Common myeloid progenitor, CD34-positive (primary cell): ENCODE measurements around the gene SGMS1.
A peak's percentile ranks its signal among the peaks of the same experiment; 100 is the strongest.
"Not testable (repeated sequence)": the region's sequence is repeated elsewhere in the genome, so short reads cannot be mapped to it uniquely, and the experiment has no call there.

Experiments
- CTCF ChIA-PET: fragments of 350-600 bp; sonication (Branson Sonifier 250); formaldehyde crosslinking; loops from one replicate; lab custom pipeline; 2021; ENCODE audit warnings: antibody characterized with exemption; lab: Charles Lee
- POLR2A ChIA-PET: fragments of 350-600 bp; sonication (Branson Sonifier 250); formaldehyde crosslinking; loops from one replicate; lab custom pipeline; 2021; ENCODE audit warnings: antibody characterized with exemption; lab: Charles Lee
- DNase-seq, 3 donors: peaks; one replicate each; pipeline versions ENCODE4 v3.0.0 to v3.0.0-alpha.2; 2013
- H3K27ac ChIP-seq, 2 experiments: 1 replicate in 1 of 2; 2 replicates in 1 of 2; pipeline ENCODE4 v1.7.0; 2013; ENCODE audit warnings: inconsistent platforms in 2 of 2, low read length in 2 of 2, mild to moderate bottlenecking in 2 of 2, low read depth in 1 of 2, moderate library complexity in 1 of 2; ENCODE audit not compliant: severe bottlenecking in 2 of 2, insufficient read depth in 1 of 2, poor library complexity in 1 of 2
- H3K27me3 ChIP-seq, 5 experiments: replicated peaks in 2 of 5; 1 replicate in 3 of 5; 2 replicates in 2 of 5; pipeline versions ENCODE4 v1.6.1 to v1.7.0; 2013; ENCODE audit warnings: low read length in 4 of 5, mild to moderate bottlenecking in 2 of 5, moderate library complexity in 2 of 5, inconsistent platforms in 1 of 5; ENCODE audit not compliant: insufficient read depth in 5 of 5, control insufficient read depth in 4 of 5
- H3K36me3 ChIP-seq, 4 experiments: 1 replicate in 2 of 4; 2 replicates in 2 of 4; pipeline versions ENCODE4 v1.6.1 to v1.7.0; 2013; ENCODE audit warnings: low read length in 3 of 4, control low read depth in 1 of 4, mild to moderate bottlenecking in 1 of 4; ENCODE audit not compliant: control insufficient read depth in 4 of 4, insufficient read depth in 4 of 4
- H3K4me1 ChIP-seq, 4 experiments: 1 replicate in 3 of 4; 2 replicates in 1 of 4; pipeline versions ENCODE4 v1.6.1 to v1.7.1; 2013; ENCODE audit warnings: low read length in 3 of 4, mild to moderate bottlenecking in 3 of 4, control low read depth in 1 of 4, inconsistent platforms in 1 of 4, moderate library complexity in 1 of 4; ENCODE audit not compliant: control insufficient read depth in 4 of 4, insufficient read depth in 4 of 4; ENCODE audit errors: control extremely low read depth in 1 of 4
- H3K4me3 ChIP-seq, 7 experiments: 1 replicate in 4 of 7; 2 replicates in 3 of 7; pipeline versions ENCODE4 v1.5.1 to v1.7.0; 2013; ENCODE audit warnings: mild to moderate bottlenecking in 7 of 7, low read length in 6 of 7, moderate library complexity in 6 of 7, inconsistent platforms in 2 of 7, low read depth in 2 of 7, control low read depth in 1 of 7; ENCODE audit not compliant: insufficient read depth in 4 of 7, control insufficient read depth in 1 of 7; ENCODE audit errors: extremely low read depth in 1 of 7
- H3K9me3 ChIP-seq, 5 experiments: 1 replicate in 4 of 5; 2 replicates in 1 of 5; pipeline versions ENCODE4 v1.6.1 to v1.7.1; 2013; ENCODE audit warnings: low read length in 4 of 5, mild to moderate bottlenecking in 2 of 5, inconsistent platforms in 1 of 5, low read depth in 1 of 5, moderate library complexity in 1 of 5; ENCODE audit not compliant: control insufficient read depth in 4 of 5, insufficient read depth in 2 of 5; ENCODE audit errors: control extremely low read depth in 1 of 5
- WGBS: methylation state at CpG from one replicate; pipeline ENCODE4 v1.1.5; 2013; ENCODE audit not compliant: insufficient coverage; 5-methylcytosine and 5-hydroxymethylcytosine counted together

Gene SGMS1

DNA sequence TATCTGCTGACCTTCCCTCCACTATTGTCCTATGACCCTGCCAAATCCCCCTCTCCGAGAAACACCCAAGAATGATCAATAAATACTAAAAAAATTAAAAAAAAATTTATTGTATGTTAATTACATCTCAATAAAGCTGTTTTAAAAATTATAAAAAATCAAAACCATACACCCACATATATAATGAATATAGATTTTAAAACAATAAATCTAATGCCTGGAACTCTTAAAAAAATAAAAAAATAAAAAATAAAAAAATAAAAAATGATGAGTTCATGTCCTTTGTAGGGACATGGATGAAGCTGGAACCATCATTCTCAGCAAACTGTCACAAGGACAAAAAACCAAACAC, 267.3 kb downstream of the SGMS1 start:
- H3K4me3 ChIP-seq, H3K4me1 ChIP-seq, H3K36me3 ChIP-seq, H3K27ac ChIP-seq, H3K9me3 ChIP-seq, DNase-seq, CTCF ChIA-PET, H3K27me3 ChIP-seq: not testable (repeated sequence)
- WGBS: no CpG with 5 or more reads among the region's 1 CpG
- POLR2A ChIA-PET: interaction anchor here (0.6 kb wide), 1 partner anchor 266 kb away, joined by 3 read pairs; no protein-coding TSS in a partner anchor

DNA sequence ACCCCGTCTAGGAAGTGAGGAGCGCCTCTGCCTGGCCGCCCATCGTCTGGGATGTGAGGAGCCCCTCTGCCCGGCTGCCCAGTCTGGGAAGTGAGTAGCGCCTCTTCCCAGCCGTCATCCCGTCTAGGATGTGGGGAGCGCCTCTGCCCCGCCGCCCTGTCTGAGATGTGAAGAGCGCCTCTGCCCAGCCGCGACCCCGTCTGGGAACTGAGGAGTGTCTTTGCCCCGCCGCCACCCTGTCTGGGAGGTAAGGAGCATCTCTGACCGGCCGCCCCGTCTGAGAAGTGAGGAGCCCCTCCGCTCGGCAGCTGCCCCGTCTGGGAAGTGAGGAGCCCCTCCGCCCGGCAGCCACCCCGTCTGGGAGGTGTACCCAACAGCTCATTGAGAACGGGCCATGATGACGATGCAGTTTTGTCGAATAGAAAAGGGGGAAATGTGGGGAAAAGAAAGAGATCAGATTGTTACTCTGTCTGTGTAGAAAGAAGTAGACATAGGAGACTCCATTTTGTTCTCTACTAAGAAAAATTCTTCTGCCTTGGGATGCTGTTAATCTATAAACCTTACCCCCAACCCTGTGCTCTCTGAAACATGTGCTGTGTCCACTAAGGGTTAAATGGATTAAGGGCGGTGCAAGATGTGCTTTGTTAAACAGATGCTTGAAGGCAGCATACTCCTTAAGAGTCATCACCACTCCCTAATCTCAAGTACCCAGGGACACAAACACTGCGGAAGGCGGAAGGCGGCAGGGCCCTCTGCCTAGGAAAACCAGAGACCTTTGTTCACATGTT, 267.9 kb downstream of the SGMS1 start:
- H3K27ac ChIP-seq, CTCF ChIA-PET, DNase-seq, H3K4me1 ChIP-seq, H3K4me3 ChIP-seq, H3K27me3 ChIP-seq, H3K36me3 ChIP-seq, H3K9me3 ChIP-seq: not testable (repeated sequence)
- 95% methylated on average over 22 of the region's 33 CpGs for WGBS
- POLR2A ChIA-PET: interaction anchor here (0.6 kb wide), 1 partner anchor 266 kb away, joined by 3 read pairs; no protein-coding TSS in a partner anchor

DNA sequence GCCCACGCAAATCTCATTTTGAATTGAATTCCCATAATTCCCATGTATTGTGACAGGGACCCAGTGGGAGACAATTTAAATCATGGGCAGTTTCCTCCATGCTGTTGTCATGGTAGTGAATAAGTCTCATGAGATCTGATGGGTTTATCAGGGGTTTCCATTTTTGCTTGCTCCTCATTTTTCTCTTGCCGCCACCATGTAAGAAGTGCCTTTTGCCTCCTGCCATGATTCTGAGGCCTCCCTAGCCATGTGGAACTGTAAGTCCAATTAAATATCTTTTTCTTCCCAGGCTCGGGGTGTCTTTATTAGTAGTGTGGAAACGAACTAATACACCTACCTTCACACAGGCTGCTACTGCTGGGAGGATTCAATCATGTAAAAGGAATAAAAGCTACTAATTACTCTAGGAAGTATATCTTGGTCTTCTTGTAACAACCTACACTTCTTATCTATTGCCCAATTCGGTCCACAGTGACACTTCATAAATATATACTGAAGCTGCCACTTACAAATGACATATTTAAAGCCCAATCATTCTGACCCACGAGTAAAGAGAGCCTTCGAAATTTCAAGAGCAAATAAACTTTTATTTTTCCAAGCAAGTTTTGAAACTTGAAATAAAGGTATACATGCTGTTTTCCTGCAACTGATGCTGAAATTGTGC, 272.1 kb downstream of the SGMS1 start:
- WGBS: 100% methylated on average over 1 of the region's 7 CpGs
- Histone ChIP-seq H3K27me3 (no peaks in the 10 kb centered on the region), H3K36me3 (peaks cover 0 to 2% (median 0%) of the 10 kb centered on the region in 4 experiments), H3K4me1 (peaks cover 0 to 12% (median under 1%) of the 10 kb centered on the region in 4 experiments), H3K4me3 (no peak overlapping the region), H3K27ac (no peak overlapping the region), H3K9me3 (peaks cover 0 to 22% (median 12%) of the 10 kb centered on the region in 5 experiments)
- ChIA-PET CTCF (interaction anchor here (1.0 kb wide), 1 partner anchor 69 kb away, joined by 3 read pairs; no protein-coding TSS in a partner anchor), POLR2A (no interaction called here)
- no peak for DNase-seq

DNA sequence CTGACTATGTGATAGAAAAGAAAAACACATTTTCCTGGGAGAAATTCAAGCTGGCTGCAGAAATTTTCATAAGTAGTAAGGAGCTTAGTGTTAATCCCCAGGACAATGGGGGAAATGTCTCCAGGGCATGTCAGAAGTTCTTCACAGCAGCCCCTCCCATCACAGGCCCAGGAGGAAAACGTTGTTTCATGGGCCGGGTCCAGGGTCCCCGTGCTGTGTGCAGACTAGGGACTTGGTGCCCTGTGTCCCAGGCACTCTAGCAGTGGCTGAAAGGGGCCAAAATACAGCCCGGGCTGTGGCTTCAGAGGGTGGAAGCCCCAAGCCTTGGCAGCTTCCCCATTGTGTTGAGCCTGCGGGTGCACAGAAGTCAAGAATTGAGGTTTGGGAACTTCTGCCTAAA, 273.4 kb downstream of the SGMS1 start:
- POLR2A ChIA-PET: no interaction called here

DNA sequence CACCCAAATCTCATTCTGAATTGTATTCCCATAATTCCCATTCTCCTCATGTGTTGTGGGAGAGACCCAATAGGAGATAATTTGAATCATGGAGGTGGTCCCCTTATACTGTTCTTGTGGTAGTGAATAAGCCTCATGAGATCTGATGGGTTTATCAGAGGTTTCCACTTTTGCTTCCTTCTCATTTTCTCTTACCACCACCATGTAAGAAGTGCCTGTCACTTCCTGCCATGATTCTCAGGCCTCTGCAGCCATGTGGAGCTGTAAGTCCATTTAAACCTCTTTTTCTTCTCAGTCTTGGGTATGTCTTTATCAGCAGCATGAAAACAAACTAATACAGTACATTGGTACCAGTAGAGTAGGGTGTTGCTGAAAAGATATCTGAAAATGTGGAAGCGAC, 274.2 kb downstream of the SGMS1 start:
- peaks cover 0 to 12% (median under 1%) of the 10 kb centered on the region in 4 experiments for H3K4me1 ChIP-seq
- 100% methylated on average over 1 of the region's 1 CpG for WGBS
- ChIA-PET POLR2A (no interaction called here), CTCF (no interaction called here)
- H3K27me3 ChIP-seq: no peaks in the 10 kb centered on the region
- H3K36me3 ChIP-seq: peaks cover 0 to 2% (median 0%) of the 10 kb centered on the region in 4 experiments
- H3K4me3 ChIP-seq: no peak overlapping the region
- H3K27ac ChIP-seq: no peak overlapping the region
- no peak for DNase-seq
- peaks cover 0 to 22% (median 10%) of the 10 kb centered on the region in 5 experiments for H3K9me3 ChIP-seq

More for the DNA sequence above, 273.4 kb downstream of the SGMS1 start:
- peaks cover 0 to 2% (median 0%) of the 10 kb centered on the region in 4 experiments for H3K36me3 ChIP-seq
- no peak overlapping the region for H3K4me3 ChIP-seq
- H3K27ac ChIP-seq: no peak overlapping the region
- WGBS: 89% methylated on average over 5 of the region's 5 CpGs
- CTCF ChIA-PET: no interaction called here
- H3K4me1 ChIP-seq: peaks cover 0 to 12% (median under 1%) of the 10 kb centered on the region in 4 experiments
- peaks cover 0 to 22% (median 12%) of the 10 kb centered on the region in 5 experiments for H3K9me3 ChIP-seq
- DNase-seq: no peak
- H3K27me3 ChIP-seq: no peaks in the 10 kb centered on the region

DNA sequence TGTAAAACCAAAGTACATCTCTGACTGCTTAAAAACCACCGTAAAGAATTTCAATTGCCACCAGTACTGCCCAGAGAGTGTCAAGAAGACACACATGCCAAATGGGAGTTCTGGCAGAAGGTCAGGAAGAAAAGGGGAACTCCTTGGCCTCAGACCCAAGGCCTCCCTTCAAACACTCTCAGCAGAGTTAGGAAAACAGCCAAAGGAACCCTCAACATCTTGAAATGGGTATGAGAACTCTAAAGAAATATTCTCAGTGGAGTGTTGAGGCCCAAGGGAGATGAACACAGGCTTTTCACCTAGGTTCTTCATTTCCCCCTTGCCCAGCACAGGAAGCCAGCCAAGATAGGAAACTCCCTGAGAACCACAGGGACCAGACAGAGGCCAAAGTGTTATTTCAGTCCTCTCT, 276.4 kb downstream of the SGMS1 start:
- DNase-seq: peak in 1 of 3 donors; percentile 9
- H3K9me3 ChIP-seq: peaks cover 0 to 22% (median 10%) of the 10 kb centered on the region in 5 experiments
- peaks cover 0 to 12% (median under 1%) of the 10 kb centered on the region in 4 experiments for H3K4me1 ChIP-seq
- CTCF ChIA-PET: interaction anchor here (1.6 kb wide), 1 partner anchor 11 kb away, joined by 4 read pairs; no protein-coding TSS in a partner anchor
- H3K36me3 ChIP-seq: peaks cover 5 to 14% (median 13%) of the 10 kb centered on the region in 4 experiments
- no peak overlapping the region for H3K27ac ChIP-seq
- no peak overlapping the region for H3K4me3 ChIP-seq
- POLR2A ChIA-PET: no interaction called here
- no peaks in the 10 kb centered on the region for H3K27me3 ChIP-seq
- 86% methylated on average over 1 of the region's 1 CpG for WGBS
